GM19468 (cell line): Measurements from ENCODE around the gene SRGAP2B.
A peak's percentile ranks its signal among the peaks of the same experiment; 100 is the strongest.
"Not testable (repeated sequence)": the region's sequence is repeated elsewhere in the genome, so short reads cannot be mapped to it uniquely, and the experiment has no call there.

Source experiments
- ATAC-seq: cut with Tn5 transposase; IDR thresholded peaks from one replicate; pipeline ENCODE4 v1.9.1; 2021; ENCODE audit warnings: mild to moderate bottlenecking, moderate library complexity, moderate number of reproducible peaks; ENCODE audit not compliant: unreplicated experiment; ENCODE audit errors: extremely low read depth

The SRGAP2B gene

DNA sequence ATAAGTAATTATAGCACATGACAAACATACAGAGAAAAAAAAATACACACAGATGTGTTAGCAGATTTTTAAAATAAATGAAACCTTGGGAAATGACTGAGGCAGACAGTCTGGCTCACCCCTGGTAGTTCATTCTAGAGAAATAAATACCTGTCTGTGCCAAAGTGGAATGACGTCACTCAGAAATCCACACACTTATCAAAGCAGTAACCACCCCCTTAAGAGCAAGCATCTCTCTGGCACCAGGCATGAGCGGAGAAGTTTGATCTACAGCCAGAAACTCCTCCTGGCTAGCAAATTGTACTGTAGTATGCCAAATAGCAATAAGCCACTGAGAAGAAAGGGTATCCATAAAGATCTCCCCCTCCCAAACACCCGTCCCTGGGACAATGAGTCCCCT, 131.6 kb downstream of the SRGAP2B start:
- not testable (repeated sequence) for ATAC-seq

DNA sequence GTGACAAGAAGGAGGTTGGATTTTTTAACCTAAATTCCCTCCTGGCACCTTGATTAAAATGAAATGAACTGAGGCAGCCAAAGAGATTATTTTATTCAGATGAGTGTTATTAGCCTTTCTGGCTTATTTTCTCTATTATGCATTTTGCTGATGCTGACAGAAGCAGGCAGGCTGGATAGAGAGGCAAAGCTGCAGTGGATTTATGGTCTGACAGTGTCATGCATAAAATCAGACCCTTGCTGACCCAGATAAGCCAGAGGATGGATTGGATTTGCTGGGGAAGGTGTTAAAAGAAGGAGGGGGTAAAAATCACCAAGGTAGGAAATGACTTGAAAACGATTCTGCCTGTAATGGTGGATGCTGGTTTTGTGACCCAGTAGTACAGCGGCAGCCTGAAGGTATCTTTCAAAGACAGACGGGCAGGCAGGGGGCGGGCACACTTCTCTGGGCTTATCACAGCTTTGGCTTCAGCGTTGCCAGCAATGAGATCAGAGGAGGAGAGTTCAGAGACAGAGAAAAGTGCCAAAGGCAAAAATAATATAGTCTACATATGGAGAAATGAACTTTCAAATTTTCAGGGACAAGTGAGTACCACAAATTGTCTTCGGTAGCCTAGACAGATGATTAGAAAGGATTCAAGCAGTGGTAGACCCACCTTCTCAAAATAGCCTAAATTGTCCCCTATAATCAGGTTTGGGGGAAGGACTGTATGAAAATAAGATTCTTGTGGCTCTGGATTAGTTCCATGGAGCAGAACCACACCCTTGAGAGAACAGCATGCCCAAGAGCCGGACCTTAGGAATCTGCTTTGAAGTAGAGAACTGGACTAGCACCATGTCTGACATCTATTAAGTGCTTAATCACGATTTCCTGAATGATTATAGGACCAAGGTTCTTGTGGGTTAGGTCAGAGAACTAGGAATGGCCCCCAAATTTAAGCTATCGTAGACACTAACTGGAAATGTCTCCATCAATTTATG, 133.2 kb downstream of the SRGAP2B start:
- ATAC-seq: not testable (repeated sequence)

DNA sequence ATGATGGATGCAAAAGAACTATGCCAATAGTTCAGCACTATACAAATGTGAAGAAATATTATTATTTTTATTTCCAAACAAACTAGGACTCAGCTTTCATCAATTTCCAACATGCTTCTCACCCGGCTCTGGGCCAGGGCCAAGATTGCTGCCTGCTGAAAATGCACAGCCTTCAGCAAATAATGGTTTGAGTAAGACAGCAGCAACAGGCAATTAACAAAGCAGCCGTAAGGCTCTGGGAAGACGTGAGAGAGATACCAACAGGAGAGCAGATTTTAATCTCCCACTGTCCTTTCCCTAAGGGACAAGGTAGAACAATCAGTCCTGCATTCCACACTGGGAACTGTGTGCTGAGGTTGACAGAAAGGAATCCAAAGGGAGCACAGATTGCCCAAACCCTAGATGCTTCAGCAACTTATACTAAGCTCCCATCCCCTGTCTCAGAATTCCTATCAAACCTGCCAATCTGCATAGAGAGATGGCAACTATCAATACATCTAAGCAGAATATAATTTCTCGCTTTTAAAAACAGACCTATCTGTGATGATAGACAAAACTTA, 134.1 kb downstream of the SRGAP2B start:
- not testable (repeated sequence) for ATAC-seq

DNA sequence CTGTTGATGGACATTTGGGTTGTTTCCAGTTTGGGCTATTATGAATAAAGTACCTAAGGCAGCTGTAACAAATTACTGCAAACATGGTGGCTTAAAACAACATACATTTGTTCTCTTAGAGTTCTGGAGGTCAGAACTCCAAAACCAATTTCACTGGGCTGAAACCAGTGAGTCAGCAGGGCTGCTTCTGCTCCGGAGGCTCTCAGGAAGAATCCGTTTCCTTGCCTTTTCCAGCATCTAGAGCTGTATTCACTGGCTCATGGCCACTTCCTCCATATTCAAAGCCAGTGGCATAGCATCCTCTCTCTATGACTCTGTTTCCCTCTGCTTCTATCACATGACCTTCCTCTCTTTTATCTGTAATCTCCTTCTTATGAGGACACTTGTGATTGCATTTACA, 146.7 kb downstream of the SRGAP2B start:
- not testable (repeated sequence) for ATAC-seq

DNA sequence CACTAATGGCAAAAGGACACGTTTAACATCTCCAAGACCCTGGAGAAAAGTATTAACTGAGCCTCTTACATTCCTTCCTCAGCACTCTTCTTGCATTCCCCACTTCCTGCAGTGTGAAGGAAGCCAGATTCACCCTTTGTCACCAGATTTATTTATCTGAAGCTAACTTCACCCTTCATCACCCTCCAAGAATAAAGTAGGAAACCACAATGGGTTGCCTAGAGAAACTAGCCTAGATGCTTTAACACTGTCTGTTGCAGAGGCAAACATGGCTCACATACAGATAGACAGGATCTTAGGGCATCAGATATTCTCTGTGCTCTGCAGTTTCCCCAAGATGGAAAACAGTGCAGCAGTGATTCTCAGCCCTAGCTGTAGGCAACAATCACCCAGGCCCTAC, 147.6 kb downstream of the SRGAP2B start:
- ATAC-seq: not testable (repeated sequence)

DNA sequence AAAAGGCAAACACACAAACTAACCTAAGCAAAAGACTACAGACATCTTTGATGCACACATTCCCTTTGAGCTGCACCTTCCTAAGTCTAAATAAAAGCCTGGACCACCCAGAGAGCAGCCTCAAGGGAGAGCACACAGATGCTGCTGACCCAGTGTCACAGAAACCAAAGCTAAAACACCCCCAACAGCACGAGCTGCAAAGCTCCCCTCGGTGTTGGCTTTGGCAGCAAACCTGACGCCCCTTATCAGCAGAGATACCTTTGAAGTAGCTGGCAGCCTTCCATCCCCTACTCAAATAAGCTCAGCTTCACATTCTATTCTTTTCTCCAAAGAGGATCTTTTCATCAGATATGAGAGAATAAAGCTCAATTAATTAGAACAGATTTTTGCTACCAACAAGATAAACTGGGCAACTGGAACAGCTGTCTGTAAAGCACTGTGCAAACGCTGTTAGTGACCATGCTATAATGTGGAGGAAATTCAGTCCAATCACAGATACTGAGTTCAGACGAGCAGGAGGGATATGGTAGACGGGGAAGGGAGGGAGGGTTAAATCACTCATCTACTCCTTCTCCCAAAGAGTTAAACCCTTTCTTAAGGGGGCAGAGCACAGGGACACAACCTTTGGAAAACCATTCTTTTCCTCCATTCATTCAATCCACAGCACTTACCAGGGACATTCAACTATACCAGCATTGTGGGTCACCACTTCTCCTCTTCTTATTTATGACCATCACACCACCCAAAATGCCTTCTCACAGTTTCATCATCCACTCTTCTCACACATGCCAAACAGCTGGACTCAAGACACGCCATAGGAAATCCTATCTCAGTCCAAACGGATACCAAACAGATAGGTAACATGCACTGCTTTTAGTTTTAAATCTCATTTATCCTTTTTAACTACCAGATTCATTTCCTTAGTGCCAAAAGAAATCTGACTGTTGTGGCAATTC, 148.3 kb downstream of the SRGAP2B start:
- not testable (repeated sequence) for ATAC-seq

DNA sequence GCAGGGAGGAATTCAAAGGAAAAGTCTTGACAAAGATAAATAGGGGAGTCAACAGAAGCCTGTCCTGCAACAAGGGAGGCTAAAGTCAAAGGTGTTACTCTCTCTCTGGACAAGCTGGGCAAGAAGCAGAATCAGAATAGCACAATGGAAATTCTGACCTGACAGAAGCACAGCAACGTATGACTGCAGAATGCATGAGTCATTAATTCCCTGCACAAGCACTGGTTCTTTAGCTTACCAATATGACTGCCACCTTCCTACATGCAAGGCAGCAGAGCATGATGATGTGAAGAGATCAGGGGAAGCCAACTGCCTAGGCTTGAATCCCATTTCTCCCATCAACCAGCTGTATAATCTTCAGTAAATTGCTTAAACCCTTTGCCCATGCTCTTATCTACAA, 153.4 kb downstream of the SRGAP2B start:
- not testable (repeated sequence) for ATAC-seq

DNA sequence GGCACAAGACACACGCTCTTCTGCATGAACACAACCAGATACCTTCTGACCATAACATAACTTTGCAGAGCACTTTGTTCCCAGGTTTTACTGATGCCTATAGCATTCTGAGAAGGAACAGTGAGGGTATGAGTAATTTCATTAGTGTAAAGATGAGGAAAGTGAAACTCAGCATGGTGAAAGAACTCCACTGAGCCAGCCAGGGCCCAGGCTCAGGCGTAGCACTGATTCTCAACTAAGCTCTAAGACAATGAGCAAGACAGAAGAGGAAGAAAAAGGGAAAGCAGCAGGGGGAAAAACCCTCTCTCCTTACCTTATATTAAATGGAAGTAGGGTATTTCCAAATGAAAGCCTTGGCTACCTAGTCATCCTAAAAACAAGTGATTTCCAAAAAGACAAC, 155.1 kb downstream of the SRGAP2B start:
- ATAC-seq: peak; percentile 82

DNA sequence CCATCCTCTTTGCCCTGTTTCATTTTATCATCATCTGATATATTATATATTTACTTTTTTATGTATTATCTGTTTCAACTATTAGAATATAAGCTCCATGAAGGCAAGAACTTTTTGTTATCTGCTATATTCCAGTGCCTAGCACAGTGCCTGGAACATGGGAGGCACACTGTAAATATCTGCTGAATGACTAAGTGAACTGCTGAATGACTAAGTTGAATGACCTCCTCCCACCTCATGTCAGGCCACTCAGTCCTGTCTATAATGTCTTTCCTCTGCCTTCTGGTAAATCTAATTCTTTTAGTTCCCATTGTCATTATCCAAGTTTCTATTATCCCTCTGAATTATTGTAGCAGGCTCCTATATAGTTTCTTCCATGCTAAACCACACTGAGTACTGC, 156.5 kb downstream of the SRGAP2B start:
- not testable (repeated sequence) for ATAC-seq

DNA sequence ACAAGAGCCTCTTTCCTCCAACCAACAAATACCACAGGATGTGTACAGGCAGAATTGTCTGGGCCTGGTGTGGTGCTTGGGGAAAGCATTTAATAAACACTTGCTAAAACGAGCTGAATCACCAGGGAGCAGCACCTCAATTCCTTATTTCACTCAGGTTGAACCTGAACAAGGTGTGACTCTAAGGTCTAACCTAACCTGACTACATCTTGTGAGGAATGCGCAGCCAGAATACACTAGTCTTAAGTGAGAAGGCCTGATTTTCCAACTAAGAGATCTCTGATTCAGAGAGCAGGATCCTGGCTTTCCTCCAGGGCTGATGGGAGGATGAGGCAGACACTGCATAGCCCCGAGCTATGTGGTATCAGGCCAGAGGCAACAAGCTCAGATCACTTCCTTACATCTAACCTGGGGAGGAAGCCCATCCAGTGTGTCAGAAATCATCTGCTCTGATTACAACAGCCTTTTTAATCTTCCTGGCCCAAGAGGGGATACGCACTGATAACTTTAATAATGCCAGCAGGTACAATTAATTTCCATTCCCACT, 158.9 kb downstream of the SRGAP2B start:
- not testable (repeated sequence) for ATAC-seq

DNA sequence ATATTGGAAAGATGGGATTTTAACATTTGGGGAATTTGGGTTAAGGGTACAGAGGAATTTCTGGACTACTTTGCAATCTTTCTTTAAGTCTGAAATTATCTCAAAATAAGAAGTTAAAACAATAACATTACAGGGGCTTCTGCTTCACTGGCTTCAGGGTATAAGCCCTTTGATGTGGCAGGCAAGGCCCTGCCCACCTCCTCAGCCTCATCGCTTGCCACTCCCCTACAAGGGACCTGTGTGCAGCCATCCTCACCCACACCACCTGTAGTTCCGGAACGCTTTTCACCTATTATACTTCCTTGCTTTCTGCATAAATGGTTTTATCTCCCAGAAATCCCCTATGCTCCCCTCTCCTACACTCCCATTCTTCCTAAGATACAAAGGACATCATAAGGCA, 159.8 kb downstream of the SRGAP2B start:
- not testable (repeated sequence) for ATAC-seq

DNA sequence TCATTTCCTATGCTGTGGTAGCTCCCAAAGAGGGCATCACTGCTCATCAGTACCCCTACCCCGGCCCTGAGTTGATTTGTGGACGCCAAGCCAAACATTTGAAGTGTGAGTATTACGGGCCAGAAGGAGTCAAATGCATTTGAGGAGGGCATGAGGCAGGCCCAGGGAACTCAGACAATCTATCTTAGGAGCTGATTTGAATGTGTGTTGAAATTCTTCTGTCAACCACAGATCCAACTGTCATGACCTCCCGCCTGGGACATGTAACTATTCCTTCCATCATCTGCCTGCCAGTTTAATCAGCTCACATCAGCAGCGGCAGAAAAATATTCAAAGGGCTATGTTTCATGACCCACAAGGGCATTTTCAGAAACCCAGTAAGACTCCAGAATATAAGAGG, 162.1 kb downstream of the SRGAP2B start:
- not testable (repeated sequence) for ATAC-seq

DNA sequence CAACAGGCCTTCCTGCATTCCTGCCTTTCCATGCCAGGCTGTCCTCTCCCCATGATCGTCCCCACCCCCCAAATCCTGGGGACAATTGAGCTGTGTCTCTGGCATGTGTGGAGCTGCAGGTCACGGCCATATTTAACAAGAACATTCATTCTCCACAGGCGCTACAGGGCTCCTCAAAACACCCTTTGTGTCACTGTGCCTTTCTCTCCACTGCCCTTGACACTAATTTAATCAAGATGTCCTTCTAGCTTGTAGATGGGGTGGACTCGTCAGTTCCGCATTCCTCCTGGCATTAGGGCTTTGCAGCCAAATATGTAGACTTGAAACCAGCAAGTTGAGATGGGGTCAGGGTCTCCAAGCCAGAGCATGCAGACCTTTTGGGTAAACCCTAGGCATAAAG, 163.0 kb downstream of the SRGAP2B start:
- ATAC-seq: not testable (repeated sequence)

DNA sequence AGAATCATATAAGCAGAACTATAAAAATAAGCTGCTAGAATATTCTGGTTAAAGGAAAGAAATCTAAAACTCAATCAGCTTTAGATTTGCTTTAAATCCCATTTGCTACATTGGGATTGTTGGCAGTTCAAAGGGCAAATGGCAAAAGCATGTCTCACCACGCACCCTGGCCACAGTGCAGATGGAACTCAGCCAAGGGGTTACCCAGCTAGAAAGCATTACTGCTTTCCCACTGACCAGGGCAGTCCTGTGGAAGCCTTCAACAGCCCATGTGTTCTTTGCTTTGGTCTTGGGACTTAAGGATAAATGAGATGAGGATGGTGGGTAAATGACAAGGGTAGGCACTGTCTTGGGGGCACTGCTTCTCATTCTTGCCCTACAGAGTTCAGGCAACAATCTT, 163.6 kb downstream of the SRGAP2B start:
- not testable (repeated sequence) for ATAC-seq

DNA sequence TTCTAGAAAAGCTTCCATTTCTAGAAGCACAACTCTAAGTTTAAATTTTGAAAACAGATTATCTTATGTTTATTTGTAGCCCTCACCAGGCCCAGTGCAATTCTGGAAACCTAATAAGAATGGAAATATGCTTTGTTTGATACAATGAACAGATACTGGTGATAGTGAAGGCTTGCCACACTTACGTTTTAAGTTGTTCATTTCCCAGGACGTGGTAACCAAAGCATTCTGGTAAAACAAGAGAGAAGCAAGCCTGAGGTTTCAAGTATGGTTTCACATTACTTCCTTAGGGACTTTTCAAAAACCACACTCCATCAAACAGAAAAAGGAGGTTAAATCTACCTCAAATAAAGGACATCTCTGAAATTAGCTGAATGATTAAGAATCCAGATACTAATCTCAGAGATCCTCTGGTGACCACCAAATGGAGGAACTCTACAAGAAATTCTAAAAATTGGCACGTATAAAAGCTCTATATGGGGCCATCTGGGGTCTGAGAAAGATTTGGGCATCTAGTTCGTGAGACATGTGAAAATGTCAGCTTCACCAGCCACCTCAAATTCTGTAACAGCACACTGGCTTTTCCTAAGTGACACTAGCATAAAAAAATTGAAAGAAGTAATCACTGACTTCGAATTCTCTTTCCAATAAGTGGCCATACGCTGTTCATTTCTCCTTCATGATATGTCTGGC, 164.9 kb downstream of the SRGAP2B start:
- not testable (repeated sequence) for ATAC-seq

DNA sequence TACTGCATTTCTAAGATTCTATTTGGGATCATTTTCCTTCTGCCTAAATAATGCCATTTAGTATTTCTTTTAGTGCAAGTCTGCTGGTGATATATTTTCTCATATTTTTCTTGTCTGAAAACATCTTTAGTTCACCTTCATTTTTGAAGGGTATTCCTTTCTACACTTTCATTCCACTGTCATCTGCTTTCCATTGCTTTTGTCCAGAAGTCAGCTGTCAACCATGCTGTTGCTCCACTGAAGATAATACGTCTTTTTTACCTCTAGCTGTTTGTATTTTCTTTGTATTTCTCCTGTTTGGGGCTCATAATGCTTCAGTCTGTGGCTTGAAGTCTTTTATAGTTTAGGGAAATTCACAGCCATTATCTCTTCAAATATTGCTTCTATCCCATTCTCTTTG, 167.8 kb downstream of the SRGAP2B start:
- ATAC-seq: not testable (repeated sequence)

DNA sequence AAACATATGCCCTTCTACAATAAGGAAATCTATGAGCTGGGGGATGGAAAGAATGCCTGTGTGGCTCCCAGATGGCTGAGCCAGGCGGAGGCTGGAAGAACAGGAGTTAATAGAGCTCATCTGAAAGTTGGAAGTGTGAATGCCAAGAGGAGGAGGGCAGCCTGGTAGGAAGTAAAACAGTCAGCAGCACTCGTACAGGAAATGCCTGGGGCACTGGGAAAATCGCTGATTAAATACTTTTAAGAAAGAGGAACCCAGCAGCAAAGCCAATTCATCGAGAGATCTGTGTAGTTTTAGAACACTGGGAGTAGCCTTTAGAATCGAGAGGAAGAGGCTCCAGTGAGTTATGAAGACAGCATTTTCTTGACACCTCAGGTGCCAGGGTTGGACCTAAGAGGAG, 171.5 kb downstream of the SRGAP2B start:
- not testable (repeated sequence) for ATAC-seq

DNA sequence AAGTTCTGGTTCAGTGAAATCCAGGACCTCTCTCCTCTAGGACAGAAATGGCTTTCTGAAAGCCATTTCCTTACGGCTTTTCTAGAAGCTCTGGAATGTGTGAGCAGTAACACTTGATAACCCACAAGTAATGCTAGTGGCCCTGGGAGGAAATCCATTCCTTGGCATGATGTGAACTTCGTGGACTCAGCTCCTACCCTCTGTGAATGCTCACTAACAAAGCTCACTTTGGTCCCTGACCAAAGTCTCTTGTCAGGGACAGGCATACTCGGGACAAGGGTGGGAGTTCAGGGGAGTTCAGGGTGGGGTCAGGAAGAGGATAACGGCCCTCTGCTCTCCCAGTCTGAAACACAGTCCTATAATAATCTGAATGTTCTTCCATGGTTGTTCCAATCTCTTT, 172.3 kb downstream of the SRGAP2B start:
- ATAC-seq: not testable (repeated sequence)

DNA sequence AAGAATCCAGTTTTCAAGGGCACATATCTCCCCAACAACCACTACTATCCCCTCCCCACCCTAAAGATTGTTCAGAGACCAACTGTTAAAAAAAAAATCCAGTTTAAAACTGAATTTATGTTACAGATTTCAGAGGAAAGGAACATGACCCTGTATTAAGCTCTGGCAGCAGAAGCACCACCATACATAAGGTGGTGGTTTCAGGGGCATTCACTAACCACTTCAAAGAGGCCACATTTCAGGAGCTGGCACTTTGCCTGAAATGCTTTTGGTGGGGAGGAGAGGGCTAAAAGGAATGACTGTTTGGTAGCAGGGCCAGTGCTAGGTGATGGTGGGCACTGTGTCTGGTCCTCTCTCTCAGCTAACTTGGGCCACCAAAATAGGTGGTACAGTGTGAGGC, 176.0 kb downstream of the SRGAP2B start:
- ATAC-seq: not testable (repeated sequence)
